Subcutaneous adipose tissue (tissue), 4 donors: Measurements from ENCODE around the gene ZMIZ2. TPM values are rescaled to one million over a fixed set of nuclear protein-coding genes. Genes with fewer than 3 reads are reported as not detected.

ENCODE experiments used
- CTCF ChIP-seq: fragments of 450-650 bp; IDR thresholded peaks from one replicate; pipeline ENCODE4 v1.5.1; 2016; ENCODE audit warnings: low read depth, mild to moderate bottlenecking, control low read depth, antibody characterized with exemption, moderate library complexity
- total RNA-seq, 4 donors: library from RNA; depleted of rRNA; stranded (reverse); fragments of >200 nt; gene quantifications; one replicate each; pipeline ENCODE4 v1.1.0, GENCODE V29; 2016

Gene ZMIZ2
- total RNA-seq, 4 donors from 2014 or later: 7.3 to 21.1 (median 12.2) TPM

DNA sequence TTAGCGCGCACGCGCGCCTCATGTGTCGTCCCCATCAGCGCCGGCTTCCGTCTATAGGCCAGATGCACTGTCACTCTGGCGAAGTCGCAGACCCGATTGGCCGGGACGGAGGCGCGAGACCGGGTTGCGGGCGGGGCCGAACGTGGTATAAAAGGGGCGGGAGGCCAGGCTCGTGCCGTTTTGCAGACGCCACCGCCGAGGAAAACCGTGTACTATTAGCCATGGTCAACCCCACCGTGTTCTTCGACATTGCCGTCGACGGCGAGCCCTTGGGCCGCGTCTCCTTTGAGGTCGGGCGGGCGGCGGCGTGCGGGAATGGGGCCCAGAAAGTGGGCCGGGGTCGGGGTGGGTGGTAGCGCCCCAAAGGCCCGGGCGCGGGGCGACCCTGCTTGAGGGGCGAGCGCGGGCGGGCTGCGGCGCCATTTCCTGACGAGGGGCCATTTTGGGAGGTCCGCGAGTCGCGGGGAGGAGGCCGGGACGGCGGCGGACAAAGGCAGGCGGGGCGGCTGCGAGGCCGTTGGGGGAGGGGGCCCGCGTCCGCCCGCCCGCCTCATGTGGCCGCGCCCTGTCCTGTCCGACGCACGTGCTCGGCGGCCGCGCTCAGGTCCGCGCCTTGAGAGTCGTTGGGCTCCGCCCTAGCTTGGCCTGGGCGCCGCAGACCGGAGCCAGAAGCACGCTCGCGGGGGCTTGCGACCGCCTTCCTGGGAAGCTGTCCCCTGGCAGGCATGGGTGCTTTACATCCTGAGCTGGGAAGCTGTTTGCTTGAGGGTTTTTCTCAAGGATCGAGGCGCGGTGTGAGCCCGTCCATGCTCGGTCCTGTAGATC, 48.1 kb downstream of the ZMIZ2 start, which contains the start of gene PPIA:
Gene PPIA (plus strand): TSS at position 178 of the 825 bp plus-strand sequence. CDS start 44 bp downstream, at position 222.
- no peak for TF ChIP-seq CTCF

DNA sequence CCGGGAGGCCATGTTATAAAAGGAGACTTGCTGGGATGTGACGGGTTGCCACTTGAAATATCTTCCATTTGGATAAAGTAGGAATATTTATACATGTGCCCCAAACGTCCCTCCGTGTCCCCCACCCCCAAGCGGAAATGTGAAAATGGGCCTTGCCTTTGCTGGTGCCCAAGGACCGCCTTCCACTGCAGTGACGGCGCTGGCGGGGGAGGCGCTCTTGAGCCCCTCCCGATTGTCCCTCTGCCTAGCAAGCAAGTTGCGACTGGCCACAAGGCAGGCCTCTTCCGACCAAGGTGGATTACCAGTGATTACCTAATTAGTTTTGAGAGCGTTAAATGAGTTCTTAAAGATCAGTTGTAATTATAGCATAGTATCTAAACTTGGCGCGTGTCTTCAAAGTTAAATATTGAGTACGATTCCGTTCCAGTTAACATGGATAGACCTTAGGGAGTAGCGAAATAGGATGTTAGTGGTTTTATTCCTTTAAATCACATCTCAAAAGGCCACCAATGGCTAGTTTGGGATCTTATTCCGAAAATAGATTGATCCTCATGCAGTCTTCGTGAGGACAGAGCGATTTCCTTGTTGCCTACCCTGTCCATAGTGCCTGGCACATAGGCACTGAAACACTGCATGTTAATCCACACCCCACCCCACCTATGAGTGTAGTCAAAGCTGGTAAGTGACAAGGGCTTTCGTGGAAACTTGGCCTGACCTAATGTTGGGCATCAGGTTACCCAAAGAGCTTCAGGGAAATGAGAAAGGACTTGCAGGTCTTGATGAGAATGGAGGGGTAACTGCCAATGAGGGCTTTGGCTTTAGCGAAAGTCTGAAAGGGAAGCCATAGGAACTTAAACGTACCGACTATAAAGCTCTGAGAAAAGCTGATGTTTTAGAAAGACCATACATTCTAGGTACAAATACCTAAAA, 48.9 kb downstream of the ZMIZ2 start:
- TF ChIP-seq CTCF: no peak

DNA sequence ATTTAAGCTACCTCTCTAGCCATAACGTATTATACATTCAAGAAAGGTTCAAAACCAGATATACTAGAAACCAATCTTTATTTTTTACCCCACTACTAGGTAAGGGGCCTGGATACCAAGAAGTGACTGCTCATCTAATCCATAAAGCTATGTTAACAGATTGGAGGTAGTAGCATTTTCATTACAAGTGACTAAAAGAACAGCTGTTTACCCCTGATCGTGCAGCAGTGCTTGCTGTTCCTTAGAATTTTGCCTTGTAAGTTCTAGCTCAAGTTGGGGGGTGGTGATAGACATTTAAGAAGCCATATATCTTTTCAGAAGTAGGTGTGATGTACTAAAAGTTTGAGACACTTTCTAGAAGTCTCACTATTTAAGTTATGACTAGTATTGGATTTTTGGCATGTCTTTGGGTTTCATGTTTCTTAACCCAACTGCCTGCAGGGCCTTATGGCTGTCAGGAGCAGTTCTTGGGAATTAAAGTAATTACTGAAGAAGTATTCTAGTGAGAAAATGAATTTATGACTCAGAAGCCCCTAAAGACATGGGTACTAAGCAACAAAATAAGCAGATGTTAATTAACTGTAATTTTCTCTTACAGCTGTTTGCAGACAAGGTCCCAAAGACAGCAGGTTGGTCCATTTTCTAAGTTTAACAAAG, 50.1 kb downstream of the ZMIZ2 start:
- no peak for TF ChIP-seq CTCF

DNA sequence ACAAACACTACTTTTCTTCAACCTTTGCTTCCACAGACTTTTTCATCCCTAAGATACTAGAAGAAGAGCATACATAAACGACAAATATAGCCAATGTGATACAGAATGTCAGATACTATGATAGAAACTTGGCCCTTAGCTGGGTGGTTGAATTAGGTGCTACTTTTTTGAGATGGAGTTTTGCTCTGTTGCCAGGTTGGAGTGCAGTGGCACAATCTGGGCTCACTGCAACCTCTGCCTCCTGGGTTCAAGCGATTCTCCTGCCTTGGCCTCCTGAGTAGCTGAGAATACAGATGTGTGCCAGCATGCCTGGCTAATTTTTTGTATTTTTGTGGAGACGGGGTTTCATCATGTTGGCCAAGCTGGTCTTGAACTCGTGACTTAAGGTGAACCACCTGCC, 51.3 kb downstream of the ZMIZ2 start:
- TF ChIP-seq CTCF: no peak

DNA sequence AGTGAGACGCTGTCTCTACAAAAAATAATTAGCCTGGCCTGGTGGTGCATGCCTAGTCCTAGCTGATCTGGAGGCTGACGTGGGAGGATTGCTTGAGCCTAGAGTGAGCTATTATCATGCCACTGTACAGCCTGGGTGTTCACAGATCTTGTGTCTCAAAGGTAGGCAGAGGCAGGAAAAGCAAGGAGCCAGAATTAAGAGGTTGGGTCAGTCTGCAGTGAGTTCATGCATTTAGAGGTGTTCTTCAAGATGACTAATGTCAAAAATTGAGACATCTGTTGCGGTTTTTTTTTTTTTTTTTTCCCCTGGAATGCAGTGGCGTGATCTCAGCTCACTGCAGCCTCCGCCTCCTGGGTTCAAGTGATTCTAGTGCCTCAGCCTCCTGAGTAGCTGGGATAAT, 53.2 kb downstream of the ZMIZ2 start:
- no peak for TF ChIP-seq CTCF

- no peak for TF ChIP-seq CTCF
These were observed 53.9 kb downstream of the ZMIZ2 start for GRCh38 chr7:44802418-44803025.
